GM12892 (cell line): Measurements from ENCODE around the gene CARMIL1.

Experiments
- POLR2A ChIP-seq: IDR thresholded peaks from 2 replicates; pipeline ENCODE4 v1.6.1; 2011; ENCODE audit warnings: low read depth, low read length, control low read depth
- POLR2AphosphoS5 ChIP-seq: IDR thresholded peaks from 2 replicates; pipeline ENCODE4 v1.6.1; 2011; ENCODE audit warnings: low read depth, low read length, control low read depth
- TAF1 ChIP-seq: IDR thresholded peaks from 2 replicates; pipeline ENCODE4 v1.6.1; 2011; ENCODE audit warnings: low read depth, mild to moderate bottlenecking, control low read depth, low read length, borderline replicate concordance

GRCh38 chr6:25490018-25490801, 211.0 kb downstream of the CARMIL1 start:
- no peak for TF ChIP-seq POLR2A
- no peak for TF ChIP-seq TAF1
- TF ChIP-seq POLR2AphosphoS5: no peak
